Neural progenitor cell (in vitro differentiated cells): Measurements from ENCODE around the gene SNRPF. TPM values are rescaled to one million over a fixed set of nuclear protein-coding genes. Genes with fewer than 3 reads are reported as not detected.
A peak's percentile ranks its signal among the peaks of the same experiment; 100 is the strongest.

Source experiments
- DNase-seq: peaks from one replicate; pipeline ENCODE4 v3.0.0-alpha.2; 2016; ENCODE audit warnings: low spot score
- H2AFZ ChIP-seq: fragments of 200-600 bp; sonication (generic); replicated peaks from 2 replicates; pipeline ENCODE4 v1.6.1; 2016; ENCODE audit warnings: antibody characterized with exemption
- H3F3A ChIP-seq: fragments of 200-600 bp; sonication (generic); 2 replicates; pipeline ENCODE4 v1.6.1; 2016; ENCODE audit warnings: antibody characterized with exemption, low read depth
- H3K27ac ChIP-seq: fragments of 200-600 bp; sonication (generic); 2 replicates; pipeline ENCODE4 v1.5.1; 2016; ENCODE audit warnings: mild to moderate bottlenecking
- H3K27me3 ChIP-seq: fragments of 200-600 bp; sonication (generic); 2 replicates; pipeline ENCODE4 v1.6.1; 2016; ENCODE audit warnings: mild to moderate bottlenecking, moderate library complexity
- H3K36me3 ChIP-seq: fragments of 200-600 bp; sonication (generic); 2 replicates; pipeline ENCODE4 v1.5.1; 2016
- H3K4me1 ChIP-seq: fragments of 200-600 bp; sonication (generic); 2 replicates; pipeline ENCODE4 v1.6.1; 2016; ENCODE audit warnings: mixed run types
- H3K4me2 ChIP-seq: fragments of 200-600 bp; sonication (generic); 2 replicates; pipeline ENCODE4 v1.6.1; 2016
- H3K4me3 ChIP-seq: fragments of 200-600 bp; sonication (generic); 2 replicates; pipeline ENCODE4 v1.5.1; 2016
- H3K79me2 ChIP-seq: fragments of 200-600 bp; sonication (generic); 2 replicates; pipeline ENCODE4 v1.6.1; 2016; ENCODE audit warnings: low read depth
- H3K9ac ChIP-seq: fragments of 200-600 bp; sonication (generic); 2 replicates; pipeline ENCODE4 v1.6.1; 2016
- H3K9me3 ChIP-seq: fragments of 200-600 bp; sonication (generic); 2 replicates; pipeline ENCODE4 v1.5.1; 2016; ENCODE audit warnings: low read depth
- H4K20me1 ChIP-seq: fragments of 200-600 bp; sonication (generic); 2 replicates; pipeline ENCODE4 v1.6.1; 2016; ENCODE audit warnings: low read depth
- H3K27ac Mint-ChIP-seq: 3 replicates; pipeline ENCODE4 v1.8.0; 2021; ENCODE audit warnings: mixed read lengths
- H3K27me3 Mint-ChIP-seq: 2 replicates; pipeline ENCODE4 v1.8.0; 2022; ENCODE audit warnings: low read depth, mild to moderate bottlenecking, inconsistent platforms, moderate library complexity, mixed read lengths; ENCODE audit not compliant: insufficient read depth
- H3K36me3 Mint-ChIP-seq: 3 replicates; pipeline ENCODE4 v1.8.0; 2021; ENCODE audit warnings: mixed read lengths
- H3K4me1 Mint-ChIP-seq: 3 replicates; pipeline ENCODE4 v1.8.0; 2021; ENCODE audit warnings: mixed read lengths
- H3K4me3 Mint-ChIP-seq: 3 replicates; pipeline ENCODE4 v1.8.0; 2021; ENCODE audit warnings: mild to moderate bottlenecking, moderate library complexity, mixed read lengths
- H3K9me3 Mint-ChIP-seq: 3 replicates; pipeline ENCODE4 v1.8.0; 2020; ENCODE audit warnings: mixed read lengths
- EZH2 ChIP-seq: fragments of 200-600 bp; sonication (generic); IDR thresholded peaks from 2 replicates; pipeline ENCODE4 v1.6.1; 2017; ENCODE audit warnings: antibody characterized with exemption, mild to moderate bottlenecking, moderate library complexity
- EZH2phosphoT487 ChIP-seq: fragments of 200-600 bp; sonication (generic); IDR thresholded peaks from 2 replicates; pipeline ENCODE4 v1.6.1; 2017; ENCODE audit warnings: antibody characterized with exemption
- total RNA-seq: library from RNA; depleted of rRNA; stranded (reverse); fragments of >200 nt; gene quantifications from 2 replicates; pipeline ENCODE4 v1.2.3, GENCODE V29; 2015; ENCODE audit warnings: low replicate concordance
- TF ChIP-seq, protein P1 (sequence below): fragments of 200-600 bp; sonication (generic); IDR thresholded peaks from 2 replicates; pipeline ENCODE4 v1.5.1; 2017; ENCODE audit warnings: antibody characterized with exemption, mild to moderate bottlenecking

SNRPF gene
- total RNA-seq, 1 donor from 2014 or later: 49.7 TPM

DNA sequence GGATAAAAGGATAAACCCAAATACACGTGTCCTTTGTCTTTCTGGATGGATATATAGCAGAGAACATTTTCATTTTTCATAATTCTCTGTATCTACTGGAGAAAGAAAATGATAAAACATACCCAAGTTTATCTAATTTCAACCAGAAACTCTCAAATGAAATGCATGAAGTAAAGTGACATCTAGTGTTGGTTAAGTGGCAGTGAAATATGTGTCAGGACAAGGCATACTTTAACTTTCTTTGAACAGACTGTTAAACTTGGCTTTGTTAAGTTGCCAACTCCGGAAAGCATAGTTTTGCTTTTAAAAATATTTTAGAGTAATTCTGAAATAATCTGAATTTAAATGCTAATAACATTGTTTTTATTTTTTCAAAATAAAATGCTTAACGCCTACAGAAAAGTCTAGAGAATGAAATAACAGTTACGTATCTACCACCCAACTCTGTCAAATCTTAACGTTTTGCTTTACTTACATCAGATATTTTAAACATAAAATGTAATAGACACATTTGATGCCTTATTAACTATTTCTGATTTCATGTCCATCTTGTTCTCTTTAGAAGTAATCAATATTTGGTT lies 43.0 kb upstream of the SNRPF start:
- no peak overlapping the region for H3K9ac ChIP-seq
- no peaks in the 10 kb centered on the region for H3K36me3 Mint-ChIP-seq
- H3K4me3 ChIP-seq: no peak overlapping the region
- TF ChIP-seq, protein P1, sequence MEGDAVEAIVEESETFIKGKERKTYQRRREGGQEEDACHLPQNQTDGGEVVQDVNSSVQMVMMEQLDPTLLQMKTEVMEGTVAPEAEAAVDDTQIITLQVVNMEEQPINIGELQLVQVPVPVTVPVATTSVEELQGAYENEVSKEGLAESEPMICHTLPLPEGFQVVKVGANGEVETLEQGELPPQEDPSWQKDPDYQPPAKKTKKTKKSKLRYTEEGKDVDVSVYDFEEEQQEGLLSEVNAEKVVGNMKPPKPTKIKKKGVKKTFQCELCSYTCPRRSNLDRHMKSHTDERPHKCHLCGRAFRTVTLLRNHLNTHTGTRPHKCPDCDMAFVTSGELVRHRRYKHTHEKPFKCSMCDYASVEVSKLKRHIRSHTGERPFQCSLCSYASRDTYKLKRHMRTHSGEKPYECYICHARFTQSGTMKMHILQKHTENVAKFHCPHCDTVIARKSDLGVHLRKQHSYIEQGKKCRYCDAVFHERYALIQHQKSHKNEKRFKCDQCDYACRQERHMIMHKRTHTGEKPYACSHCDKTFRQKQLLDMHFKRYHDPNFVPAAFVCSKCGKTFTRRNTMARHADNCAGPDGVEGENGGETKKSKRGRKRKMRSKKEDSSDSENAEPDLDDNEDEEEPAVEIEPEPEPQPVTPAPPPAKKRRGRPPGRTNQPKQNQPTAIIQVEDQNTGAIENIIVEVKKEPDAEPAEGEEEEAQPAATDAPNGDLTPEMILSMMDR: peak; percentile 73
- TF ChIP-seq EZH2 (no peak), EZH2phosphoT487 (no peak)
- no peaks in the 10 kb centered on the region for H3K9me3 Mint-ChIP-seq
- no peak overlapping the region for H3K27ac Mint-ChIP-seq
- no peaks in the 10 kb centered on the region for H3K9me3 ChIP-seq
- no peak overlapping the region for H3K27ac ChIP-seq
- H3K36me3 ChIP-seq: no peaks in the 10 kb centered on the region
- H3F3A ChIP-seq: peaks cover 3% of the 10 kb centered on the region
- no peak overlapping the region for H3K4me2 ChIP-seq
- H3K4me1 Mint-ChIP-seq: no peaks in the 10 kb centered on the region
- peaks cover 6% of the 10 kb centered on the region for H3K27me3 Mint-ChIP-seq
- H4K20me1 ChIP-seq: no peaks in the 10 kb centered on the region
- H3K79me2 ChIP-seq: no peaks in the 10 kb centered on the region
- H3K4me3 Mint-ChIP-seq: no peak overlapping the region
- no peak overlapping the region for H2AFZ ChIP-seq
- DNase-seq: no peak
- H3K27me3 ChIP-seq: no peaks in the 10 kb centered on the region
- H3K4me1 ChIP-seq: no peaks in the 10 kb centered on the region

DNA sequence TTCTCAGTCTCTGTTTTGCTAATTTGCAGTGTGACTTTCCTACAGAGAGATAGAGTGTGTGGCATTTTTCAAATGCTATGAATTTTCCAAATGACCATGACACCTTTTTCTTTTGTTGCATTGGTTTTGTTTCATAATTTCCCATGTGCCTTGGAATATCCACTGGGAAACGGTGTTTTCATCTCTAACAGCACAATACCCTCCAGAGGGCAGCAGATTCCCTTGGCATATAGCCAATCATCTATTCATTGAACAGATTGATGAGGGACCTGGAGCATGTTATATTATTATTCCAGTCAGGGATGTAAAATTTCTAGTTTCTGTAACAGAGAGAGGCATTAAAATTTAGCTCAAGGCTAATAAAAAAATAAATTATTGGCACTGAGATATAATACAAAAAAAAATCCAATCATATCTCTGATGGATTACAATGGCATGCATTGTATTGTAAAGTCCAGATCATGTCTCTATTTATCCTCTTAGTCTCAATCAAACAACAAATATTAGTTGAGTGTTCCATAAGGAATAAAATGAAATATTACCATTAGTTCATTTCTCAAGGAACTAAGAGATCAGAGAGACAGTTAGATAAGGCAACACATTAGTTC lies 38.6 kb upstream of the SNRPF start:
- H3K79me2 ChIP-seq: no peaks in the 10 kb centered on the region
- no peak overlapping the region for H3K27ac ChIP-seq
- H3K4me3 Mint-ChIP-seq: no peak overlapping the region
- no peaks in the 10 kb centered on the region for H3K9me3 ChIP-seq
- no peaks in the 10 kb centered on the region for H4K20me1 ChIP-seq
- peaks cover 3% of the 10 kb centered on the region for H3F3A ChIP-seq
- no peaks in the 10 kb centered on the region for H3K36me3 Mint-ChIP-seq
- no peak overlapping the region for H3K4me2 ChIP-seq
- H2AFZ ChIP-seq: no peak overlapping the region
- H3K27me3 Mint-ChIP-seq: peaks cover 6% of the 10 kb centered on the region
- H3K27me3 ChIP-seq: no peaks in the 10 kb centered on the region
- DNase-seq: peak; percentile 50
- H3K27ac Mint-ChIP-seq: no peak overlapping the region
- no peak overlapping the region for H3K9ac ChIP-seq
- no peaks in the 10 kb centered on the region for H3K9me3 Mint-ChIP-seq
- peaks cover 4% of the 10 kb centered on the region for H3K4me1 ChIP-seq
- H3K4me3 ChIP-seq: no peak overlapping the region
- TF ChIP-seq EZH2phosphoT487: no peak
- TF ChIP-seq, protein P1: peak; percentile 59
- TF ChIP-seq EZH2: no peak
- H3K36me3 ChIP-seq: no peaks in the 10 kb centered on the region
- H3K4me1 Mint-ChIP-seq: peaks cover 3% of the 10 kb centered on the region

DNA sequence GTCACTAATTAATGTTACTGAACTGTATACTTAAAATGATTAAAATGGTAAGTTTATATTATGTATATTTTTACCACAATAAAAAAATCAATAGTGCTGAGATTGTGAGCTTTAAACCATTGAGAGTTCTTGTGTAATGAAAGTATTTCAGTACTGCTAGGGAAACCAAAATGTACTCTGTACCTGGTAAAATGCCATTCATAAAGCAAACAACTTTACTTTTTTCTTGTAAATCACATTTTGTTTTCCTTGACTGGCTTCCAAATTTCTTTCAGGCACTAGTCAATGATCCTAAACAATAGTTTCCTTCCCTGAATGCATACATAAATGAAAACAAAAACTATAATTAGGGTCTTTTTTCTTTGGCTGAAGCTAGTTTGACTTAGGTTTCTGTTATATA lies 29.4 kb upstream of the SNRPF start:
- H3K36me3 ChIP-seq: no peaks in the 10 kb centered on the region
- H3K27ac Mint-ChIP-seq: no peak overlapping the region

More for the DNA sequence above, 29.4 kb upstream of the SNRPF start:
- peaks cover 28% of the 10 kb centered on the region for H3K4me1 ChIP-seq
- no peak for TF ChIP-seq EZH2phosphoT487
- no peak for TF ChIP-seq EZH2
- TF ChIP-seq, protein P1: no peak
- peaks cover 26% of the 10 kb centered on the region for H3K4me1 Mint-ChIP-seq
- H3K4me3 Mint-ChIP-seq: no peak overlapping the region
- no peaks in the 10 kb centered on the region for H4K20me1 ChIP-seq
- peaks cover 5% of the 10 kb centered on the region for H3K27me3 Mint-ChIP-seq
- no peak overlapping the region for H3K4me3 ChIP-seq
- H3K27me3 ChIP-seq: no peaks in the 10 kb centered on the region
- no peak overlapping the region for H2AFZ ChIP-seq
- peaks cover 15% of the 10 kb centered on the region for H3F3A ChIP-seq
- H3K9me3 ChIP-seq: no peaks in the 10 kb centered on the region
- no peak overlapping the region for H3K4me2 ChIP-seq
- no peak for DNase-seq
- H3K27ac ChIP-seq: no peak overlapping the region
- H3K79me2 ChIP-seq: no peaks in the 10 kb centered on the region
- H3K9me3 Mint-ChIP-seq: peaks cover 2% of the 10 kb centered on the region
- no peaks in the 10 kb centered on the region for H3K36me3 Mint-ChIP-seq
- H3K9ac ChIP-seq: no peak overlapping the region
